Liver (tissue), 9 donors: ENCODE data around the gene VMAC. TPM values are rescaled to one million over a fixed set of nuclear protein-coding genes. Genes with fewer than 3 reads are reported as not detected.

ENCODE experiments used
- DNase-seq: peaks from one replicate; pipeline ENCODE4 v3.0.0-alpha.2; 2017; ENCODE audit warnings: low spot score
- H3K27ac ChIP-seq, 2 donors: one replicate each; pipeline ENCODE4 v1.7.0; 2013; ENCODE audit warnings: inconsistent platforms in 2 of 2, low read length in 2 of 2, control low read depth in 1 of 2, low read depth in 1 of 2, mild to moderate bottlenecking in 1 of 2
- H3K27me3 ChIP-seq, 4 donors: one replicate each; pipeline versions ENCODE4 v1.6.1 to v1.7.0; 2013; ENCODE audit warnings: low read length in 3 of 4, inconsistent platforms in 1 of 4, mild to moderate bottlenecking in 1 of 4, moderate library complexity in 1 of 4; ENCODE audit not compliant: control insufficient read depth in 4 of 4, insufficient read depth in 4 of 4
- H3K36me3 ChIP-seq, 4 donors: one replicate each; pipeline versions ENCODE4 v1.6.1 to v1.7.0; 2013; ENCODE audit warnings: low read length in 3 of 4, mild to moderate bottlenecking in 3 of 4, low read depth in 1 of 4, moderate library complexity in 1 of 4; ENCODE audit not compliant: control insufficient read depth in 4 of 4, insufficient read depth in 3 of 4
- H3K4me1 ChIP-seq, 4 donors: one replicate each; pipeline versions ENCODE4 v1.6.1 to v1.7.0; 2013; ENCODE audit warnings: low read length in 3 of 4, mild to moderate bottlenecking in 3 of 4, moderate library complexity in 1 of 4; ENCODE audit not compliant: control insufficient read depth in 4 of 4, insufficient read depth in 4 of 4
- H3K4me3 ChIP-seq, 3 donors: one replicate each; pipeline versions ENCODE4 v1.6.1 to v1.7.0; 2013; ENCODE audit warnings: low read length in 3 of 3, control low read depth in 1 of 3, low read depth in 1 of 3, mild to moderate bottlenecking in 1 of 3
- H3K9ac ChIP-seq, 2 donors: one replicate each; pipeline ENCODE4 v1.7.0; 2013; ENCODE audit warnings: low read length in 2 of 2, mild to moderate bottlenecking in 2 of 2, moderate library complexity in 2 of 2, control low read depth in 1 of 2, low read depth in 1 of 2
- H3K9me3 ChIP-seq, 4 donors: one replicate each; pipeline versions ENCODE4 v1.6.1 to v1.7.0; 2013; ENCODE audit warnings: low read length in 3 of 4; ENCODE audit not compliant: control insufficient read depth in 4 of 4
- CTCF ChIP-seq: fragments of 150-350 bp; IDR thresholded peaks from 2 replicates; pipeline ENCODE4 v1.5.1; 2017; ENCODE audit warnings: improper control_type of control experiment, low read depth, low read length; ENCODE audit not compliant: missing input control
- EGR1 ChIP-seq, 2 donors: IDR thresholded peaks; 2 replicates each; pipeline ENCODE4 v1.6.1; 2016 to 2018; ENCODE audit warnings: antibody characterized with exemption in 2 of 2, low read depth in 2 of 2
- FOXA1 ChIP-seq: IDR thresholded peaks from 2 replicates; pipeline ENCODE4 v1.6.1; 2016; ENCODE audit warnings: antibody characterized with exemption
- HNF4G ChIP-seq: IDR thresholded peaks from 2 replicates; pipeline ENCODE4 v1.6.1; 2016; ENCODE audit warnings: antibody characterized with exemption
- JUND ChIP-seq, 2 donors: IDR thresholded peaks; 2 replicates each; pipeline ENCODE4 v1.6.1; 2016; ENCODE audit warnings: antibody characterized with exemption in 2 of 2
- MAX ChIP-seq: IDR thresholded peaks from 2 replicates; pipeline ENCODE4 v1.6.1; 2016; ENCODE audit warnings: antibody characterized with exemption
- NR2F2 ChIP-seq: IDR thresholded peaks from 2 replicates; pipeline ENCODE4 v1.6.1; 2016; ENCODE audit warnings: antibody characterized with exemption
- RAD21 ChIP-seq, 2 donors: IDR thresholded peaks; 2 replicates each; pipeline ENCODE4 v1.6.1; 2016; ENCODE audit warnings: antibody characterized with exemption in 2 of 2, mild to moderate bottlenecking in 2 of 2
- SP1 ChIP-seq: IDR thresholded peaks from 2 replicates; pipeline ENCODE4 v1.6.1; 2018; ENCODE audit warnings: antibody characterized with exemption, mild to moderate bottlenecking
- WGBS: extraction: QIAGEN DNeasy Blood & Tissue Kit; methylation state at CpG from one replicate; pipeline ENCODE4 v1.1.7; 2013; 5-methylcytosine and 5-hydroxymethylcytosine counted together
- polyA plus RNA-seq, 2 donors: library from polyadenylated mRNA; stranded (reverse) in 1 of 2; unstranded in 1 of 2; fragments of 200-250 nt in 1 of 2; fragments of >200 nt in 1 of 2; fragmentation: Nextera tagmentation in 1 of 2; extraction: Ambion mirVana in 1 of 2; gene quantifications; one replicate each; pipeline versions ENCODE4 v1.2.1 to v1.2.3, GENCODE V29; 2013 to 2015
- total RNA-seq, 2 donors: library from RNA; depleted of rRNA; stranded (reverse); fragments of >200 nt; gene quantifications; one replicate each; pipeline ENCODE4 v1.2.3, GENCODE V29; 2014
- TF ChIP-seq, protein P1 (sequence below): IDR thresholded peaks from 2 replicates; pipeline ENCODE4 v1.6.1; 2016; ENCODE audit warnings: antibody characterized with exemption
- TF ChIP-seq, protein P2 (sequence below): IDR thresholded peaks from 2 replicates; pipeline ENCODE4 v1.6.1; 2016; ENCODE audit warnings: antibody characterized with exemption, mild to moderate bottlenecking
- donor health status: healthy.
- donor health status: healthy.
- donor health status: healthy.
- donor health status: healthy.
- donor health status: healthy.

Gene VMAC
- total and polyA plus RNA-seq, 4 donors = 1.2 to 7.7 (median 2.6) TPM

DNA sequence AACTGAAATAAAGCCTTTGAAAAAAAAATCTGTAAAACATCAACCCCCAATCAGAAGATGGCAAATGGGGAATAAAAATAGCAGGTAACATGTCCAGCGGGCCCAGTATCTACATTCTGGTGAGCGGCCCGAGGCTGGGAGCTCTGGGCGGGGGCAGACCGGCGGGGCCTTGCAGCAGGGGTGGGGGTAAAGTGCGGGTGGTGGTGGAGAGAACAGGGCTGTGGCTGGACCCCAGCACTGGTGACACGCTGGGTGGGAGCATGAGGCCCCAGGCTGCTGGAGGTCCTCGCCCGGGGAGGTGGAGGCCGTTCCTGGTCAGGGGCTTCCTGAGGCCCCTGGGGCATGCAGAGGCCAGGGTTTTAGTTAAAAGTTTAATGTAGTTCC is 11.1 kb downstream of the VMAC start:
- peaks cover 8 to 44% (median 15%) of the 10 kb centered on the region in 4 donors for H3K36me3 ChIP-seq
- H3K27me3 ChIP-seq = no peaks in the 10 kb centered on the region
- DNase-seq = no peak
- WGBS = 93% methylated on average over 11 of the region's 11 CpGs
- H3K27ac ChIP-seq = no peak overlapping the region
- TF ChIP-seq NR2F2 = no peak
- TF ChIP-seq EGR1 (IDR thresholded peaks at IDR 0.05; ENCODE audit: low read depth in 2 of 2) = no peak
- no peak for TF ChIP-seq RAD21 (IDR thresholded peaks at IDR 0.05)
- TF ChIP-seq HNF4G = no peak
- H3K9me3 ChIP-seq = no peaks in the 10 kb centered on the region
- peaks cover 5 to 12% (median 6%) of the 10 kb centered on the region in 4 donors for H3K4me1 ChIP-seq
- H3K9ac ChIP-seq = no peak overlapping the region
- H3K4me3 ChIP-seq = no peak overlapping the region

- H3K9me3 ChIP-seq = no peaks in the 10 kb centered on the region
- H3K36me3 ChIP-seq = peaks cover 9 to 47% (median 15%) of the 10 kb centered on the region in 4 donors
- H3K4me1 ChIP-seq = peaks cover 5 to 12% (median 6%) of the 10 kb centered on the region in 4 donors
- 84% methylated on average over 14 of the region's 14 CpGs for WGBS
- no peak overlapping the region for H3K4me3 ChIP-seq
- no peak overlapping the region for H3K9ac ChIP-seq
- DNase-seq = no peak
- no peak for TF ChIP-seq JUND (IDR thresholded peaks at IDR 0.05)
- TF ChIP-seq SP1 = no peak
- TF ChIP-seq RAD21 (IDR thresholded peaks at IDR 0.05) = no peak
- no peak for TF ChIP-seq CTCF
- no peaks in the 10 kb centered on the region for H3K27me3 ChIP-seq
- no peak overlapping the region for H3K27ac ChIP-seq
Observed at GRCh38 chr19:5916181-5916708, 11.6 kb downstream of the VMAC start.

GRCh38 chr19:5917431-5918107 is 12.9 kb downstream of the VMAC start:
- Histone ChIP-seq H3K36me3 (peaks cover 15 to 58% (median 16%) of the 10 kb centered on the region in 4 donors), H3K27me3 (no peaks in the 10 kb centered on the region), H3K9ac (no peak overlapping the region), H3K4me1 (peaks cover 5 to 12% (median 6%) of the 10 kb centered on the region in 4 donors), H3K27ac (no peak overlapping the region), H3K9me3 (no peaks in the 10 kb centered on the region), H3K4me3 (no peak overlapping the region)
- DNase-seq = no peak
- 96% methylated on average over 36 of the region's 36 CpGs for WGBS
- no peak for TF ChIP-seq EGR1 (IDR thresholded peaks at IDR 0.05; ENCODE audit: low read depth in 2 of 2)
- no peak for TF ChIP-seq NR2F2
- no peak for TF ChIP-seq MAX
- TF ChIP-seq, protein P1, sequence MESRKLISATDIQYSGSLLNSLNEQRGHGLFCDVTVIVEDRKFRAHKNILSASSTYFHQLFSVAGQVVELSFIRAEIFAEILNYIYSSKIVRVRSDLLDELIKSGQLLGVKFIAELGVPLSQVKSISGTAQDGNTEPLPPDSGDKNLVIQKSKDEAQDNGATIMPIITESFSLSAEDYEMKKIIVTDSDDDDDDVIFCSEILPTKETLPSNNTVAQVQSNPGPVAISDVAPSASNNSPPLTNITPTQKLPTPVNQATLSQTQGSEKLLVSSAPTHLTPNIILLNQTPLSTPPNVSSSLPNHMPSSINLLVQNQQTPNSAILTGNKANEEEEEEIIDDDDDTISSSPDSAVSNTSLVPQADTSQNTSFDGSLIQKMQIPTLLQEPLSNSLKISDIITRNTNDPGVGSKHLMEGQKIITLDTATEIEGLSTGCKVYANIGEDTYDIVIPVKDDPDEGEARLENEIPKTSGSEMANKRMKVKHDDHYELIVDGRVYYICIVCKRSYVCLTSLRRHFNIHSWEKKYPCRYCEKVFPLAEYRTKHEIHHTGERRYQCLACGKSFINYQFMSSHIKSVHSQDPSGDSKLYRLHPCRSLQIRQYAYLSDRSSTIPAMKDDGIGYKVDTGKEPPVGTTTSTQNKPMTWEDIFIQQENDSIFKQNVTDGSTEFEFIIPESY = no peak
- TF ChIP-seq, protein P2, sequence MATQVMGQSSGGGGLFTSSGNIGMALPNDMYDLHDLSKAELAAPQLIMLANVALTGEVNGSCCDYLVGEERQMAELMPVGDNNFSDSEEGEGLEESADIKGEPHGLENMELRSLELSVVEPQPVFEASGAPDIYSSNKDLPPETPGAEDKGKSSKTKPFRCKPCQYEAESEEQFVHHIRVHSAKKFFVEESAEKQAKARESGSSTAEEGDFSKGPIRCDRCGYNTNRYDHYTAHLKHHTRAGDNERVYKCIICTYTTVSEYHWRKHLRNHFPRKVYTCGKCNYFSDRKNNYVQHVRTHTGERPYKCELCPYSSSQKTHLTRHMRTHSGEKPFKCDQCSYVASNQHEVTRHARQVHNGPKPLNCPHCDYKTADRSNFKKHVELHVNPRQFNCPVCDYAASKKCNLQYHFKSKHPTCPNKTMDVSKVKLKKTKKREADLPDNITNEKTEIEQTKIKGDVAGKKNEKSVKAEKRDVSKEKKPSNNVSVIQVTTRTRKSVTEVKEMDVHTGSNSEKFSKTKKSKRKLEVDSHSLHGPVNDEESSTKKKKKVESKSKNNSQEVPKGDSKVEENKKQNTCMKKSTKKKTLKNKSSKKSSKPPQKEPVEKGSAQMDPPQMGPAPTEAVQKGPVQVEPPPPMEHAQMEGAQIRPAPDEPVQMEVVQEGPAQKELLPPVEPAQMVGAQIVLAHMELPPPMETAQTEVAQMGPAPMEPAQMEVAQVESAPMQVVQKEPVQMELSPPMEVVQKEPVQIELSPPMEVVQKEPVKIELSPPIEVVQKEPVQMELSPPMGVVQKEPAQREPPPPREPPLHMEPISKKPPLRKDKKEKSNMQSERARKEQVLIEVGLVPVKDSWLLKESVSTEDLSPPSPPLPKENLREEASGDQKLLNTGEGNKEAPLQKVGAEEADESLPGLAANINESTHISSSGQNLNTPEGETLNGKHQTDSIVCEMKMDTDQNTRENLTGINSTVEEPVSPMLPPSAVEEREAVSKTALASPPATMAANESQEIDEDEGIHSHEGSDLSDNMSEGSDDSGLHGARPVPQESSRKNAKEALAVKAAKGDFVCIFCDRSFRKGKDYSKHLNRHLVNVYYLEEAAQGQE = no peak
- no peak for TF ChIP-seq FOXA1
- TF ChIP-seq JUND (IDR thresholded peaks at IDR 0.05) = no peak
